GM06990 (cell line): ENCODE data around the gene ABCA7.

Source experiments
- DNase-seq: peaks from one replicate; pipeline ENCODE4 v3.0.0-alpha.2; 2011; ENCODE audit not compliant: insufficient read length; ENCODE audit errors: extremely low read depth
- H3K27me3 ChIP-seq: replicated peaks from 2 replicates; pipeline ENCODE4 v1.6.0; 2011; ENCODE audit warnings: low read length; ENCODE audit not compliant: control insufficient read depth, insufficient read depth
- H3K36me3 ChIP-seq: 2 replicates; pipeline ENCODE4 v1.5.1; 2011; ENCODE audit warnings: low read length; ENCODE audit not compliant: control insufficient read depth, insufficient read depth
- H3K4me3 ChIP-seq: replicated peaks from 2 replicates; pipeline ENCODE4 v1.5.1; 2011; ENCODE audit warnings: low read depth, mild to moderate bottlenecking, control low read depth, low read length
- TF ChIP-seq, protein P1 (sequence below): IDR thresholded peaks from 2 replicates; pipeline ENCODE4 v1.5.1; 2011; ENCODE audit warnings: low read length, control low read depth, mild to moderate bottlenecking, inconsistent platforms; ENCODE audit not compliant: insufficient read depth, poor library complexity, severe bottlenecking

The ABCA7 gene

DNA sequence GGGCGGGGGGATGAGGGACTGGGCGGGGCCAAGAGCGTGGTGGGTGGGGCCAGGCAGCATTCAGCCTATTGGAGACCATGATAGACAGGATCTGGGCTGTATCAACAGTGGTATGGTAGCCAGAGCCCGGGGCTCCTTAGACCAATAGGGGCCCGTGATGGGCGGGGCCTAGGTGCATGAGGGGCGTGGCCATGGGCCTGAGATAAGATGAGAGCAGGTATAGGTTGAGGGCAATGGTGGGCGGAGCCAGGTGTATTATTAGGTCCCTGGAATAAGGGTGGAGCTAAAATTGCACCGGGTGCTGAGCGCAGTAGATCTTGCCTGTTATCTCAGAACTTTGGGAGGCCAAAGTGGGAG, 5.3 kb downstream of the ABCA7 start:
- Histone ChIP-seq H3K36me3 (peaks cover 14% of the 10 kb centered on the region), H3K27me3 (no peaks in the 10 kb centered on the region), H3K4me3 (no peak overlapping the region)
- DNase-seq: peak; percentile 87
- TF ChIP-seq, protein P1, sequence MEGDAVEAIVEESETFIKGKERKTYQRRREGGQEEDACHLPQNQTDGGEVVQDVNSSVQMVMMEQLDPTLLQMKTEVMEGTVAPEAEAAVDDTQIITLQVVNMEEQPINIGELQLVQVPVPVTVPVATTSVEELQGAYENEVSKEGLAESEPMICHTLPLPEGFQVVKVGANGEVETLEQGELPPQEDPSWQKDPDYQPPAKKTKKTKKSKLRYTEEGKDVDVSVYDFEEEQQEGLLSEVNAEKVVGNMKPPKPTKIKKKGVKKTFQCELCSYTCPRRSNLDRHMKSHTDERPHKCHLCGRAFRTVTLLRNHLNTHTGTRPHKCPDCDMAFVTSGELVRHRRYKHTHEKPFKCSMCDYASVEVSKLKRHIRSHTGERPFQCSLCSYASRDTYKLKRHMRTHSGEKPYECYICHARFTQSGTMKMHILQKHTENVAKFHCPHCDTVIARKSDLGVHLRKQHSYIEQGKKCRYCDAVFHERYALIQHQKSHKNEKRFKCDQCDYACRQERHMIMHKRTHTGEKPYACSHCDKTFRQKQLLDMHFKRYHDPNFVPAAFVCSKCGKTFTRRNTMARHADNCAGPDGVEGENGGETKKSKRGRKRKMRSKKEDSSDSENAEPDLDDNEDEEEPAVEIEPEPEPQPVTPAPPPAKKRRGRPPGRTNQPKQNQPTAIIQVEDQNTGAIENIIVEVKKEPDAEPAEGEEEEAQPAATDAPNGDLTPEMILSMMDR: no peak

- peaks cover 17% of the 10 kb centered on the region for H3K36me3 ChIP-seq
These were observed 6.3 kb downstream of the ABCA7 start for GRCh38 chr19:1046117-1046626.

DNA sequence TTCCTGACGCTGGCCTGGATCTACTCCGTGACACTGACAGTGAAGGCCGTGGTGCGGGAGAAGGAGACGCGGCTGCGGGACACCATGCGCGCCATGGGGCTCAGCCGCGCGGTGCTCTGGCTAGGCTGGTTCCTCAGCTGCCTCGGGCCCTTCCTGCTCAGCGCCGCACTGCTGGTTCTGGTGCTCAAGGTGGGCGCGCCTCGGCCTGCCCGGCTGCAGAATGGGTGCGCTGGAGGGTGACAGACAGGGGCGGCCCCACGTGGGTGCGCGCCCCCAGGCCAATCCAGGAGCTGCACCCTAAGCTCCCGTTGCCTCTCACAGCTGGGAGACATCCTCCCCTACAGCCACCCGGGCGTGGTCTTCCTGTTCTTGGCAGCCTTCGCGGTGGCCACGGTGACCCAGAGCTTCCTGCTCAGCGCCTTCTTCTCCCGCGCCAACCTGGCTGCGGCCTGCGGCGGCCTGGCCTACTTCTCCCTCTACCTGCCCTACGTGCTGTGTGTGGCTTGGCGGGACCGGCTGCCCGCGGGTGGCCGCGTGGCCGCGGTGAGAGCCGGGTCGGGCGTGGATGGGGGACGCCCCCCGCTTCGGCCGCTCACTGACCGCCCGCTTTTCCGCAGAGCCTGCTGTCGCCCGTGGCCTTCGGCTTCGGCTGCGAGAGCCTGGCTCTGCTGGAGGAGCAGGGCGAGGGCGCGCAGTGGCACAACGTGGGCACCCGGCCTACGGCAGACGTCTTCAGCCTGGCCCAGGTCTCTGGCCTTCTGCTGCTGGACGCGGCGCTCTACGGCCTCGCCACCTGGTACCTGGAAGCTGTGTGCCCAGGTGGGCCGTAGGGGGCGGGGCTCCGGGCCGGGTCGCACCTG, 7.2 kb downstream of the ABCA7 start:
- Histone ChIP-seq H3K4me3 (no peak overlapping the region), H3K36me3 (peaks cover 18% of the 10 kb centered on the region), H3K27me3 (no peaks in the 10 kb centered on the region)
- DNase-seq: peak; percentile 72
- TF ChIP-seq, protein P1: no peak

More at GRCh38 chr19:1046117-1046626, 6.3 kb downstream of the ABCA7 start:
- TF ChIP-seq, protein P1: no peak
- Histone ChIP-seq H3K27me3 (no peaks in the 10 kb centered on the region), H3K4me3 (no peak overlapping the region)
- DNase-seq: no peak

- no peak for DNase-seq
- no peak overlapping the region for H3K4me3 ChIP-seq
- peaks cover 14% of the 10 kb centered on the region for H3K36me3 ChIP-seq
- TF ChIP-seq, protein P1: no peak
- no peaks in the 10 kb centered on the region for H3K27me3 ChIP-seq
These were observed 7.8 kb downstream of the ABCA7 start for GRCh38 chr19:1047696-1048147.

DNA sequence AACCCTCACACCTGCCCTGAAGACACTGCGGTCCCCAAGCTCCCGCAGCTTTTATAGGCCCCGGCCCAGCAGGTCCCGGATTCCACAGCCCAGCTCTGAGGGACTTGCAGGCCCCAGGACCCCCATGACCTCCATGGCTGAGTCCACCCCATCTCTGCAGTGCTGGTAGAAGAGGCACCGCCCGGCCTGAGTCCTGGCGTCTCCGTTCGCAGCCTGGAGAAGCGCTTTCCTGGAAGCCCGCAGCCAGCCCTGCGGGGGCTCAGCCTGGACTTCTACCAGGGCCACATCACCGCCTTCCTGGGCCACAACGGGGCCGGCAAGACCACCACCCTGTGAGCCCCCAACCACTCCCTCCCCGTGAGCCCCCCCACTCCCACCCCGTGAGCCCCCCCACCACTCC, 9.2 kb downstream of the ABCA7 start:
- peaks cover 11% of the 10 kb centered on the region for H3K36me3 ChIP-seq
- H3K27me3 ChIP-seq: no peaks in the 10 kb centered on the region
- DNase-seq: no peak
- H3K4me3 ChIP-seq: no peak overlapping the region
- TF ChIP-seq, protein P1: no peak
